ENCODE data around the gene PDYN. TPM values are rescaled to one million over a fixed set of nuclear protein-coding genes. Genes with fewer than 3 reads are reported as not detected.

PDYN gene
- total RNA-seq, 4 donors from 2014 or later, result not detected

- TF ChIP-seq, protein P1, sequence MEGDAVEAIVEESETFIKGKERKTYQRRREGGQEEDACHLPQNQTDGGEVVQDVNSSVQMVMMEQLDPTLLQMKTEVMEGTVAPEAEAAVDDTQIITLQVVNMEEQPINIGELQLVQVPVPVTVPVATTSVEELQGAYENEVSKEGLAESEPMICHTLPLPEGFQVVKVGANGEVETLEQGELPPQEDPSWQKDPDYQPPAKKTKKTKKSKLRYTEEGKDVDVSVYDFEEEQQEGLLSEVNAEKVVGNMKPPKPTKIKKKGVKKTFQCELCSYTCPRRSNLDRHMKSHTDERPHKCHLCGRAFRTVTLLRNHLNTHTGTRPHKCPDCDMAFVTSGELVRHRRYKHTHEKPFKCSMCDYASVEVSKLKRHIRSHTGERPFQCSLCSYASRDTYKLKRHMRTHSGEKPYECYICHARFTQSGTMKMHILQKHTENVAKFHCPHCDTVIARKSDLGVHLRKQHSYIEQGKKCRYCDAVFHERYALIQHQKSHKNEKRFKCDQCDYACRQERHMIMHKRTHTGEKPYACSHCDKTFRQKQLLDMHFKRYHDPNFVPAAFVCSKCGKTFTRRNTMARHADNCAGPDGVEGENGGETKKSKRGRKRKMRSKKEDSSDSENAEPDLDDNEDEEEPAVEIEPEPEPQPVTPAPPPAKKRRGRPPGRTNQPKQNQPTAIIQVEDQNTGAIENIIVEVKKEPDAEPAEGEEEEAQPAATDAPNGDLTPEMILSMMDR (IDR thresholded peaks at IDR 0.05; ENCODE audit: low read depth), result no peak
These were observed 60.9 kb downstream of the PDYN start for GRCh38 chr20:1932971-1933370.

DNA sequence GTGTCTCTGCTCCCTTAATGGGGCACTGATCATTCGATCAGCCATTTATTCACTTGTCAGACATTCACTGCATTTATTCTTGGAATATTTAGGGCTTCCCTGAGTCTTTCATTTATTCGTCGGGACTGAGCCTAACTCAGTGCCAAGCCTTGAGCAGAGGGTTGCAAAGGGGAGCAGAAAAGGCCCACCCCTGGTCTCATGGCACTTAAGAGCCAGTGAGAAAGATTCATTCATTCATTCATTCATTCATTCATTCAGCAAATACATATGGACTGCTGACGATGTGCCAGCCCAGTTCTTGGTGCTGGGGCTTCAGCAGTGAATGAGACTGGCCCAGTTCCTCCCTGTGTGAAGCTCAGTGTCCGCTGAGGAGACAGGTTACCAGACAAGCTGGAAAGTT lies 62.0 kb downstream of the PDYN start:
- TF ChIP-seq, protein P1 (IDR thresholded peaks at IDR 0.05; ENCODE audit: low read depth), result no peak

- TF ChIP-seq, protein P1 (IDR thresholded peaks at IDR 0.05; ENCODE audit: low read depth), result no peak
These were observed 63.7 kb downstream of the PDYN start for GRCh38 chr20:1930165-1930564.

DNA sequence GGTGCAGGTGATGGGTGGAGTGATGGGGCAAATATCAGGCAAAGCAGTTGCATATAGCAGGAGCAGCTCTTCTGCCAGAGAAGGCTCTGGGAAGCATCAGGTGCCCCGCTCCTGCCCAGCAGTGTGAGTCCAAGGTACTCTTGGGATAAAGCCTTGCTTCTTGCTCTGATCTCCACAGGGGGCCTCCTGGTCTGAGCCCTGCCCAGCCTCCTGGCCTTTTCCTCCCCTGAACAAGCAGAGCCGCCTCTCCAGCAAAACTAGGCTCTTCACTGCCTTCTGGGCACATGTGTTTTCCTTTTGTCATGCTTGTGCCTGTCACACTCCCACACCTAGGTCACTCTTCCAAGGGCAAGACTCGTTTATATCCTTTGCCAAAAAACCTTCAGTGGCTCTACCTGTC lies 64.4 kb downstream of the PDYN start:
- TF ChIP-seq, protein P1 (IDR thresholded peaks at IDR 0.05; ENCODE audit: low read depth), result no peak

DNA sequence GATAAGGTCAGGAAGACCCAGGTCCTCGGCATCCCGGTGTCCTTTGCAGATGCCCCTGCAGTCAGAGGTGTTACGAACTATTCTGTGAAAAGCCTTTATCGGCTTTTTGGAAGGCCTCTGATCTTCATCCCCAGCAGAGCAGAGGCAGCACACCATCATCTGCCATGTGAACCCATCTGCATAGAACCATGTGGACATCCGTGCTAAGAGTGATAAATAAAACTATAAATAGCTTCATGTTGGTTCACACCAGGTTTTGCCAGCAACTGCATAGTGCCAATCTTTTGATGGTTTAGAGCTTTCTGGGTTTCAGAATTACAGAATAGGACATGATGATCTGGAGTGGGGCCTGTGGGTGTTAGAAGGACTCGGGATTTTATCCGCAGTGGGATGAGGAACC lies 65.1 kb downstream of the PDYN start:
- TF ChIP-seq, protein P1 (IDR thresholded peaks at IDR 0.05; ENCODE audit: low read depth), result no peak

Other genes starting within 250 kb of the PDYN start
- gene SIRPA, start 98.7 kb downstream of the PDYN start, total RNA-seq, result 100 to 1,000 TPM in 1 of 4 donors, 10 to 100 TPM in 3; 35.0 to 101 (median 53.1) TPM
- 10 to 100 TPM in 2 of 4 donors, 1 to 10 TPM in 2; 8.8 to 28.1 (median 11.1) TPM for gene STK35, start 107.8 kb upstream of the PDYN start, total RNA-seq

All from subcutaneous adipose tissue (tissue), 4 donors.